CD4-positive, alpha-beta T cell treated with Interleukin-12 subunit alpha and Interleukin-12 subunit beta, for 1 hour (primary cell): ENCODE data around the gene TRIB2.

Source experiments
- DNase-seq: peaks from one replicate; pipeline ENCODE4 v3.0.0-alpha.2; 2020

The TRIB2 gene

DNA sequence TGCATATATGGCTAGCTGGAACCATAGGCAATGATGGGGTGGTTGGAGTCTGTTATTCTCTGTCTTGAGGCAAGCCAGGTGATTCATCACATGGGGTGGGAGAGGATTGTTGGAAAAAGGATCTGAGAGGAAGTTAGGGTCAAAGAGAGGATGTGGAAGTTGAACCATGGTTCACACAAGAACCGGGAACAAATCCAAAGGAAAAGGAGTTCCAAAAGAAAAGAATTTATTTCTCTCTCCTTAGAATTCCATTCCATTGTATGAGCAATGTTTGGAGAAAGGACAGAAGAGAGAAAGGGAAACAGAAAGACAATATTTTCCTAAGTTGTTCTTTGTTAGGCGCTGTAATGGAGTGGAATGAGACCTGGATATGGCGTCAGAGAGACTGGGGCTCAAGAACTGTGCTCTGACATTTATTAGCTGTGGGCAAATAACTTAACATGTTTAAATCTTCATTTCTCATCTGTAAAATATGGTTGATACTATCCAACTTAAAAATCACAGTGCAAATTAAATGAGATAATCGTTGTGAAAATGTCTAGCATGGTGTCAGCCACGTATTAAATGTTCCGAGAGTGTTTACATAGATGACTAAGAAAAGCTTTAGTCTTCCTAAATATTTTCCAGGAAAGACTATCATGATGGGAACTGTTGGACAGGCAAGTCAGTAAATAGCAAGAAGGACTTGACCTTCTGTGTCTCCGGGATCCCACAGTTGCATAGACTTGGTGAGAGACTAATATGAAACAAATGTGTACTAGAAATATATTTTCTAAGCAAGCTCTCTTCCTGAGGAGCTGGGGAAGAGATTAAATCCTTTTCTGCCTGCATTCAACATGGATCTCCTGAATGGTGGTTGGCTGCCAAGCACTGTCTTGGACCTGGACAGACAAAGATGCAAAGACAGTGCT, 71.4 kb downstream of the TRIB2 start:
- no peak for DNase-seq

DNA sequence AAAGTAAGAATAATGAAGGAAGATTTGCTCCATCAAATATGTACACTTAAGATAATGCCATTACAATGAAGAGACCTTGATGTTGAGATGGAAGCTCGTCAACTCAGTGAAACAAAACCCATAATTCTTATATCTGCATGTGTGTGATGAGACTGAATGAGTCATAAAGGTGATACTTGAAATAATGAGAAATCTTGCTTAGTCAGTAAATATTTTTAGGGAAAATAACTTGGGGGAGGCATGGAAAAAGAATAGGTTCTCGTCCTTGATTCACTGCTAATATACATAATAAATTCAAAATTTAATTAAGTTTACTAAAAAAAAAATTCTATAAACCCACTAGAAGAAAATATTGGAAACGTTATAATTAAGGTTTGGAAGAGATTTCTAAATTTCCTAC, 75.2 kb downstream of the TRIB2 start:
- no peak for DNase-seq
